IMR-90 (cell line): ENCODE results near the gene MADD. TPM values are rescaled to one million over a fixed set of nuclear protein-coding genes. Genes with fewer than 3 reads are reported as not detected.
A peak's percentile ranks its signal among the peaks of the same experiment; 100 is the strongest.

Experiments used
- ATAC-seq: fragments of 200-7000 bp; cut with Tn5 transposase; 2 replicates; pipeline ENCODE4 v1.9.1; 2020; ENCODE audit warnings: low read depth, mild to moderate bottlenecking, moderate library complexity
- BruUV-seq: library from RNA; stranded (reverse); fragments of 400-500 nt; replicated peaks from 2 replicates; lab custom pipeline; 2021; lab: Mats Ljungman, UMichigan
- CTCF ChIA-PET: fragments of 300-600 bp; formaldehyde crosslinking; extraction: SDS; loops from one replicate; lab custom pipeline; 2021; ENCODE audit warnings: antibody characterized with exemption; lab: Yijun Ruan, JAX
- POLR2A ChIA-PET: fragments of 300-600 bp; sonication (Branson Sonifier 250); formaldehyde crosslinking; loops from one replicate; lab custom pipeline; 2022; ENCODE audit warnings: antibody characterized with exemption; ENCODE audit not compliant: unreplicated experiment; lab: Charles Lee
- DNase-seq: peaks from one replicate; pipeline ENCODE4 v3.0.0; 2013
- H2AFZ ChIP-seq: replicated peaks from 2 replicates; pipeline ENCODE3; 2013; ENCODE audit warnings: low read length, mild to moderate bottlenecking; ENCODE audit not compliant: poor library complexity
- H2AK5ac ChIP-seq: 2 replicates; pipeline ENCODE4 v1.6.1; 2013; ENCODE audit warnings: low read depth, low read length, inconsistent platforms
- H2AK9ac ChIP-seq: replicated peaks from 2 replicates; pipeline ENCODE3; 2013; ENCODE audit warnings: mild to moderate bottlenecking, low read depth, low read length, moderate library complexity; ENCODE audit not compliant: poor library complexity
- H2BK120ac ChIP-seq: 2 replicates; pipeline ENCODE4 v1.6.1; 2013; ENCODE audit warnings: low read depth, low read length, inconsistent platforms
- H2BK15ac ChIP-seq: 3 replicates; pipeline ENCODE4 v1.6.1; 2013; ENCODE audit warnings: low read depth, low read length, inconsistent platforms
- H2BK20ac ChIP-seq: 2 replicates; pipeline ENCODE4 v1.6.1; 2013; ENCODE audit warnings: low read depth, mild to moderate bottlenecking, inconsistent platforms, low read length, moderate library complexity
- H2BK5ac ChIP-seq: 2 replicates; pipeline ENCODE4 v1.6.1; 2013; ENCODE audit warnings: mild to moderate bottlenecking, low read depth, low read length, inconsistent platforms; ENCODE audit not compliant: poor library complexity, severe bottlenecking
- H3K14ac ChIP-seq: replicated peaks from 2 replicates; pipeline ENCODE4 v1.6.1; 2013; ENCODE audit warnings: low read depth, low read length, inconsistent platforms
- H3K18ac ChIP-seq: 2 replicates; pipeline ENCODE4 v1.6.1; 2013; ENCODE audit warnings: low read depth, low read length, control low read depth
- H3K23ac ChIP-seq: 2 replicates; pipeline ENCODE4 v1.6.1; 2013; ENCODE audit warnings: low read depth, low read length, inconsistent platforms
- H3K27ac ChIP-seq: 2 replicates; pipeline ENCODE4 v1.5.1; 2013; ENCODE audit warnings: mild to moderate bottlenecking, control low read depth, low read length; ENCODE audit not compliant: insufficient read depth
- H3K27me3 ChIP-seq: 2 replicates; pipeline ENCODE4 v1.6.1; 2013; ENCODE audit warnings: low read length; ENCODE audit not compliant: control insufficient read depth, insufficient read depth
- H3K36me3 ChIP-seq: 2 replicates; pipeline ENCODE4 v1.6.1; 2013; ENCODE audit warnings: low read length, mixed read lengths; ENCODE audit not compliant: control insufficient read depth, insufficient read depth
- H3K4ac ChIP-seq: 2 replicates; pipeline ENCODE4 v1.6.1; 2013; ENCODE audit warnings: low read depth, low read length, inconsistent platforms
- H3K4me1 ChIP-seq: 2 replicates; pipeline ENCODE4 v1.6.1; 2013; ENCODE audit warnings: low read length, mixed read lengths; ENCODE audit not compliant: control insufficient read depth, insufficient read depth
- H3K4me2 ChIP-seq: 2 replicates; pipeline ENCODE4 v1.6.1; 2013; ENCODE audit warnings: low read depth, mild to moderate bottlenecking, control low read depth, low read length, moderate library complexity
- H3K4me3 ChIP-seq: 2 replicates; pipeline ENCODE4 v1.5.1; 2013; ENCODE audit warnings: low read depth, mild to moderate bottlenecking, control low read depth, low read length, moderate library complexity; ENCODE audit not compliant: insufficient read depth
- H3K56ac ChIP-seq: 2 replicates; pipeline ENCODE4 v1.6.1; 2013; ENCODE audit warnings: low read length, inconsistent platforms; ENCODE audit not compliant: insufficient read depth; ENCODE audit errors: extremely low read depth
- H3K79me1 ChIP-seq, 2 experiments: 2 replicates each; pipeline ENCODE4 v1.6.1; 2013; ENCODE audit warnings: low read length in 2 of 2, inconsistent platforms in 1 of 2, low read depth in 1 of 2
- H3K9ac ChIP-seq: 2 replicates; pipeline ENCODE4 v1.6.1; 2013; ENCODE audit warnings: low read depth, low read length, control low read depth
- H3K9me1 ChIP-seq: 2 replicates; pipeline ENCODE4 v1.6.1; 2013; ENCODE audit warnings: low read length, inconsistent platforms; ENCODE audit not compliant: insufficient read depth
- H3K9me3 ChIP-seq: 2 replicates; pipeline ENCODE4 v1.6.1; 2013; ENCODE audit warnings: low read length; ENCODE audit not compliant: control insufficient read depth, insufficient read depth
- H4K20me1 ChIP-seq: 2 replicates; pipeline ENCODE4 v1.6.1; 2013; ENCODE audit warnings: low read length, inconsistent platforms; ENCODE audit not compliant: insufficient read depth
- H4K5ac ChIP-seq: 2 replicates; pipeline ENCODE4 v1.6.1; 2013; ENCODE audit warnings: mild to moderate bottlenecking, low read depth, low read length, control low read depth
- H4K8ac ChIP-seq, 2 experiments: 2 replicates each; pipeline ENCODE4 v1.6.1; 2013; ENCODE audit warnings: low read depth in 2 of 2, low read length in 2 of 2, control low read depth in 1 of 2, inconsistent platforms in 1 of 2
- H4K91ac ChIP-seq: 2 replicates; pipeline ENCODE4 v1.6.1; 2013; ENCODE audit warnings: low read depth, low read length, inconsistent platforms; ENCODE audit not compliant: insufficient read depth
- BHLHE40 ChIP-seq: fragments of 150-350 bp; IDR thresholded peaks from 2 replicates; pipeline ENCODE4 v1.6.1; 2016; ENCODE audit warnings: mild to moderate bottlenecking, low read depth, low read length
- CEBPB ChIP-seq: IDR thresholded peaks from 2 replicates; pipeline ENCODE4 v1.6.1; 2012; ENCODE audit warnings: low read depth, low read length, improper control_type of control experiment
- CTCF ChIP-seq: conservative IDR thresholded peaks from 2 replicates; pipeline ENCODE4 v1.5.1; 2012; ENCODE audit warnings: mild to moderate bottlenecking, low read depth, low read length, improper control_type of control experiment
- FOS ChIP-seq: fragments of 150-350 bp; IDR thresholded peaks from 2 replicates; pipeline ENCODE4 v1.6.1; 2016; ENCODE audit warnings: low read depth, low read length
- MAZ ChIP-seq: IDR thresholded peaks from 2 replicates; pipeline ENCODE4 v1.6.1; 2012; ENCODE audit warnings: low read depth, mild to moderate bottlenecking, low read length, improper control_type of control experiment, moderate library complexity, borderline replicate concordance
- MXI1 ChIP-seq: IDR thresholded peaks from 2 replicates; pipeline ENCODE4 v1.6.1; 2012; ENCODE audit warnings: low read depth, mild to moderate bottlenecking, low read length, moderate library complexity, borderline replicate concordance
- POLR2A ChIP-seq: IDR thresholded peaks from 2 replicates; pipeline ENCODE4 v1.6.1; 2012; ENCODE audit warnings: mild to moderate bottlenecking, low read depth, low read length
- RAD21 ChIP-seq: IDR thresholded peaks from 2 replicates; pipeline ENCODE4 v1.6.1; 2012; ENCODE audit warnings: low read length, improper control_type of control experiment
- RCOR1 ChIP-seq: IDR thresholded peaks from 2 replicates; pipeline ENCODE4 v1.6.1; 2012; ENCODE audit warnings: mild to moderate bottlenecking, low read length, improper control_type of control experiment; ENCODE audit not compliant: insufficient replicate concordance
- RFX5 ChIP-seq: IDR thresholded peaks from 2 replicates; pipeline ENCODE4 v1.8.0; 2012; ENCODE audit warnings: low read depth, mild to moderate bottlenecking, low read length, moderate library complexity
- SMC3 ChIP-seq: fragments of 150-350 bp; IDR thresholded peaks from 2 replicates; pipeline ENCODE4 v1.6.1; 2016; ENCODE audit warnings: low read depth, mild to moderate bottlenecking, antibody characterized with exemption, low read length, moderate library complexity
- USF2 ChIP-seq: fragments of 150-350 bp; IDR thresholded peaks from 2 replicates; pipeline ENCODE4 v1.6.1; 2017; ENCODE audit warnings: mild to moderate bottlenecking, antibody characterized with exemption, low read length, low read depth
- WGBS, 2 experiments: methylation state at CpG; one replicate each; pipeline versions ENCODE4 v1.1.5 to v1.1.7; 2013; ENCODE audit warnings: missing lambda C conversion rate in 2 of 2; ENCODE audit not compliant: insufficient read length in 1 of 2; ENCODE audit errors: extremely low coverage in 2 of 2; 5-methylcytosine and 5-hydroxymethylcytosine counted together
- dilution Hi-C: fragments of 300-500 bp; cut with HindIII; formaldehyde crosslinking; loops from one replicate; pipeline ENCODE4 v1.14.3; 2018; ENCODE audit warnings: low sequenced_read_pairs; ENCODE audit not compliant: unreplicated experiment
- in situ Hi-C: fragments of 300-500 bp; cut with MboI; formaldehyde crosslinking; loops from 3 replicates; pipeline ENCODE4 v1.14.3; 2019; ENCODE audit warnings: low sequenced_read_pairs, inconsistent platforms, mixed read lengths
- intact Hi-C: fragments of 100-400 bp; cut with micrococcal nuclease; formaldehyde crosslinking; loops from 2 replicates; pipeline ENCODE4 v1.10.0; 2022
- polyA plus RNA-seq, 3 experiments: library from polyadenylated mRNA; depleted of rRNA; stranded (reverse); fragments of >200 nt; gene quantifications; 2 replicates each; pipeline ENCODE4 v1.2.3, GENCODE V29; 2012; ENCODE audit warnings: low replicate concordance in 1 of 3
- total RNA-seq: library from RNA; depleted of rRNA; stranded (reverse); fragments of >200 nt; gene quantifications from 2 replicates; pipeline ENCODE4 v1.2.3, GENCODE V29; 2012
- TF ChIP-seq, protein P1 (sequence below): fragments of 150-350 bp; IDR thresholded peaks from 2 replicates; pipeline ENCODE4 v1.6.1; 2016; ENCODE audit warnings: low read depth, mild to moderate bottlenecking, low read length, moderate library complexity, borderline replicate concordance

MADD gene
- total and polyA plus RNA-seq, 2 of the 4 experiments (the other 2 are of a cell fraction): 13.3 to 16.4 TPM

- DNase-seq (no peak), ATAC-seq (no peak)
- in situ Hi-C loops (no loop called here), dilution Hi-C loops (no loop called here), intact Hi-C loops (loop anchor here (2.0 to 5.0 kb wide), 2 partner anchors 36 to 83 kb away; no protein-coding TSS in a partner anchor)
- no peak overlapping the region for H2BK20ac ChIP-seq
- H3K4me2 ChIP-seq: peak overlapping the region; percentile 97; the same call in 1 of the 2 replicates
- H3K9me3 ChIP-seq: no peaks in the 10 kb centered on the region
- H2BK15ac ChIP-seq: no peak overlapping the region
- H3K23ac ChIP-seq: peak overlapping the region; percentile 79; the same call in 1 of the 2 replicates
- no peak overlapping the region for H3K14ac ChIP-seq
- no TSS peak for BruUV-seq
- WGBS, 2 experiments: no CpG with 5 or more reads among the region's 4 CpGs
- no peak overlapping the region for H3K56ac ChIP-seq
- H4K91ac ChIP-seq: no peak overlapping the region
- H4K20me1 ChIP-seq: peaks cover 40% of the 10 kb centered on the region
- no peak overlapping the region for H3K4me3 ChIP-seq
- no peak overlapping the region for H2BK120ac ChIP-seq
- H2AK5ac ChIP-seq: no peak overlapping the region
- no peak overlapping the region for H2AK9ac ChIP-seq
- H4K8ac ChIP-seq: no peak overlapping the region
- no peak for TF ChIP-seq POLR2A
- TF ChIP-seq, protein P1, sequence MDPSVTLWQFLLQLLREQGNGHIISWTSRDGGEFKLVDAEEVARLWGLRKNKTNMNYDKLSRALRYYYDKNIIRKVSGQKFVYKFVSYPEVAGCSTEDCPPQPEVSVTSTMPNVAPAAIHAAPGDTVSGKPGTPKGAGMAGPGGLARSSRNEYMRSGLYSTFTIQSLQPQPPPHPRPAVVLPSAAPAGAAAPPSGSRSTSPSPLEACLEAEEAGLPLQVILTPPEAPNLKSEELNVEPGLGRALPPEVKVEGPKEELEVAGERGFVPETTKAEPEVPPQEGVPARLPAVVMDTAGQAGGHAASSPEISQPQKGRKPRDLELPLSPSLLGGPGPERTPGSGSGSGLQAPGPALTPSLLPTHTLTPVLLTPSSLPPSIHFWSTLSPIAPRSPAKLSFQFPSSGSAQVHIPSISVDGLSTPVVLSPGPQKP: no peak
- no peak for TF ChIP-seq USF2
- no peak for TF ChIP-seq MXI1
- no peak for TF ChIP-seq RCOR1
- no peak for TF ChIP-seq RFX5
- TF ChIP-seq SMC3: no peak
- no peak for TF ChIP-seq MAZ
- no peak for TF ChIP-seq FOS
- no peak for TF ChIP-seq CEBPB
- TF ChIP-seq BHLHE40: no peak
- no peak for TF ChIP-seq RAD21
- TF ChIP-seq CTCF: no peak
- ChIA-PET POLR2A (interaction anchor here (0.8 kb wide), 1 partner anchor 14 kb away, joined by 4 read pairs; the partner anchor contains the start of gene NR1H3), CTCF (interaction anchor here (0.6 to 1.6 kb wide), 4 partner anchors 12 to 145 kb away, joined by 3 to 5 read pairs (median 4); partner anchors contain the start of gene NR1H3)
- no peak overlapping the region for H3K18ac ChIP-seq
- no peak overlapping the region for H3K9ac ChIP-seq
- H4K5ac ChIP-seq: no peak overlapping the region
- H3K27me3 ChIP-seq: no peaks in the 10 kb centered on the region
- no peak overlapping the region for H3K4ac ChIP-seq
- peaks cover 26 to 58% of the 10 kb centered on the region in 2 experiments for H3K79me1 ChIP-seq
- peaks cover 22% of the 10 kb centered on the region for H3K9me1 ChIP-seq
- H3K36me3 ChIP-seq: peaks cover 15% of the 10 kb centered on the region
- no peak overlapping the region for H3K27ac ChIP-seq
- H2BK5ac ChIP-seq: no peak overlapping the region
- H2AFZ ChIP-seq: no peak overlapping the region
- H3K4me1 ChIP-seq: peaks cover 16% of the 10 kb centered on the region
These were observed 1.4 kb downstream of the MADD start for GRCh38 chr11:47271328-47271727.
